ENCODE results near the gene IL13.
A peak's percentile ranks its signal among the peaks of the same experiment; 100 is the strongest.

IL13 gene

DNA sequence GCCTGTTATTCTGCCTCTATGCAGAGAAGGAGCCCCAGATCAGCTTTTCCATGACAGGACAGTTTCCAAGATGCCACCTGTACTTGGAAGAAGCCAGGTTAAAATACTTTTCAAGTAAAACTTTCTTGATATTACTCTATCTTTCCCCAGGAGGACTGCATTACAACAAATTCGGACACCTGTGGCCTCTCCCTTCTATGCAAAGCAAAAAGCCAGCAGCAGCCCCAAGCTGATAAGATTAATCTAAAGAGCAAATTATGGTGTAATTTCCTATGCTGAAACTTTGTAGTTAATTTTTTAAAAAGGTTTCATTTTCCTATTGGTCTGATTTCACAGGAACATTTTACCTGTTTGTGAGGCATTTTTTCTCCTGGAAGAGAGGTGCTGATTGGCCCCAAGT, 15.5 kb downstream of the IL13 start:
- peak; percentile 40 for DNase-seq

DNA sequence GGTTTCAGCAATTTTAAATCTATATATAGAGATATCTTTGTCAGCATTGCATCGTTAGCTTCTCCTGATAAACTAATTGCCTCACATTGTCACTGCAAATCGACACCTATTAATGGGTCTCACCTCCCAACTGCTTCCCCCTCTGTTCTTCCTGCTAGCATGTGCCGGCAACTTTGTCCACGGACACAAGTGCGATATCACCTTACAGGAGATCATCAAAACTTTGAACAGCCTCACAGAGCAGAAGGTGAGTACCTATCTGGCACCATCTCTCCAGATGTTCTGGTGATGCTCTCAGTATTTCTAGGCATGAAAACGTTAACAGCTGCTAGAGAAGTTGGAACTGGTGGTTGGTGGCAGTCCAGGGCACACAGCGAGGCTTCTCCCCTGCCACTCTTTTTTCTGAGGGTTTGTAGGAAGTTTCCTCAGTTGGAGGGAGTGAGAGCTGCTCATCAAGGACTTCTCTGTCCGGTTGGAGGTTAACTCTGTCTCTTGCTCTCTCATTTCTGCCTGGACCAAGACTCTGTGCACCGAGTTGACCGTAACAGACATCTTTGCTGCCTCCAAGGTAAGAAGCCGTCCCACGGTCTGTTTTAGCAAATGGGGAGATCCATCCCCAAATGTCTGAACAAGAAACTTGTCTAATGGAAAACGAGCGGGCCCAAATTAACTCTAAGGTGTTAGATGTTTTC, 16.1 kb downstream of the IL13 start, which contains the start of gene IL4:
IL4 (plus strand) TSS at position 51 of the 692 bp plus-strand sequence; CDS start at position 113, 62 bp downstream.
- DNase-seq: no peak

DNA sequence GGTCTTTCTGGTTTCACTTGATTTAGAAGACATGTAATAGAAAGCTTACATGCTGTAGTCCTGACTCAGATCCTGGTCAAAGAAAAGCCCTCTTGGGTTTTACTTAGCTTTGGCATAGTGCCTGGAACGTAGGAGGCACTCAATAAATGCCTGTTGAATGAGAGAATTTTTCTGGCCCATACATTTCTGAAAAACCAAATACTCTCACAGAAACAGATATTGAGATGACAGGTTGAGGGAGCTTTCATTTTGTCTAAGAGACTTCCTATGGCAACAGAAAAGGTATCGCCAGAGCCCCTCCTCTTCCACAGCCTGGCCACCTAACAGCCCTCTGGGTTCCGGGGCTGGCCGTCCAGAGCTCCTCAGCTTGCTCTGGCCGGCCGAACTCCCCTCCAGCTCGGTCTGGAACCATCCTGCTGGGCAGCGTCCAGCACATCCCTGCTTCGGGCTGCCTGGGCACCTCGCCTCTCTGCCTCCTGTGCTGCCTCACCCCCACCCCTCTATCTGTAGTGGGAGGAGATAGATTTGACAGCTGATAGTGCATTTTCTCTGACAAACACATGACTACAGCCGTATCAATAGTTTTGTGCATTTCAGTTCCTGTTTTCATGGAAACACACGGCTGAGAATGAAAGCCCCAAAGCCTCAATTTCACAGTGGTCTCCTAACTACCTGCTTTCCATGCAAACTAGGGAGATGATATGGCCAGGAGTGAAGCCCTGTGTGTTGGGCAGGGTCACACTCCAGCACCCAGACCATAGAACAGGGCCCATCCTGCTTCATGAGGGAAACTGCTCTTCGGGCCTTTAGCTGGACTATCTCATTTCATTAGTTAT, 16.9 kb downstream of the IL13 start:
- peak; percentile 35 for DNase-seq

DNA sequence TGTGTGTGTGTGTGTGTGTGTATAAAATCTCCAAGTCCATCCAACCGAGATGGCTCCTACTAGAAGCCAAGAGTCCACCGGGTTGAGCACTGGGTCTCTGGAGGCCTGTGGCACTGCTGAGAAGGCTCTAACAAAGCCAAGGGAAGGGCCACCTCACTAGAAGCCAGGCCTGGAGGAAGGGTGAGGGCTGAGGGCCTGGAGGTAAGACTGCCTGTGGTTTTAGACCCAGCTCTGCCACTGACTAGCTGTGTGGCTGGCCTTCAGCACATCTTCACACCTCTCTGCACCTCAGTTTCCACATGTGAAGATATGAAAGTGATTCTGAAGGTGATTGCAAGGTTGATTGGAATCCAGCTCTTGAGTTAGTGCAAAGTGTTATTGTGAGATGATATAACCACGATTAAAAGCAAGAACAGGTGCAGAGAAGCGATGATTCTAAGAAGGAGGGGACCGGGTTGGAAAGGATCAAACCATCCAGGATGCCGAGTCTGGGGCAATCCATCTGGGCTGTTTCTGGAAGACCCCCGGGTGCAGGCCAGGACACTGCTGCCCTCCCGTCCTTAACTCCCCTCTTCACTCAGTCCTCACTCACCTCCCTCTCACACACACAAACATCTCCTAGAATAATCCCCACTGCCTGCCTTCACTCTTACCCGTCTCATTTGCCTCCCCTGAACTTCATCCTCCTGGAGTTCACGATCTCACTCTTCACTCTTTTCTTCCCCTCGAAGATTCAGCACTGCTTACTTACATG, 18.1 kb downstream of the IL13 start:
- no peak for DNase-seq

DNA sequence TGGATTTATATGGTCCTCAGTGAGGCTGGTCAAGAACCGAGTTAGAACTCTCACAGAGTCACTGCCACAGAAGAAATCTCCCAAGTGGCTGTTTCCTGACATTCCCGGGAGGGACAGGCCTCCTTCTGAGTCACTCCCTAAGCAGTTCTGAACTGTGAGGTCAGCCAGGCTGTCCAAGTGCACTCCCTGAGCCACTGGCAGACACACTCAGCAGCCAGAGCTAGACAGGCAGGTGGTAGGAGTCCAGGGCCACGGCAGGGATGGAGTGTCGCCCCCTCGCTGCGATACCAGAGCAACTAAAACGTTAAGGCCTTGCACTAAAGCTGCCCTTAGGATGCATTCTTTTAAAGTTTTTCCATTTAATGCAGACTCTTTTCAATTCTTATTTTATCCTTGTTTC, 19.2 kb downstream of the IL13 start:
- DNase-seq: peak; percentile 9

DNA sequence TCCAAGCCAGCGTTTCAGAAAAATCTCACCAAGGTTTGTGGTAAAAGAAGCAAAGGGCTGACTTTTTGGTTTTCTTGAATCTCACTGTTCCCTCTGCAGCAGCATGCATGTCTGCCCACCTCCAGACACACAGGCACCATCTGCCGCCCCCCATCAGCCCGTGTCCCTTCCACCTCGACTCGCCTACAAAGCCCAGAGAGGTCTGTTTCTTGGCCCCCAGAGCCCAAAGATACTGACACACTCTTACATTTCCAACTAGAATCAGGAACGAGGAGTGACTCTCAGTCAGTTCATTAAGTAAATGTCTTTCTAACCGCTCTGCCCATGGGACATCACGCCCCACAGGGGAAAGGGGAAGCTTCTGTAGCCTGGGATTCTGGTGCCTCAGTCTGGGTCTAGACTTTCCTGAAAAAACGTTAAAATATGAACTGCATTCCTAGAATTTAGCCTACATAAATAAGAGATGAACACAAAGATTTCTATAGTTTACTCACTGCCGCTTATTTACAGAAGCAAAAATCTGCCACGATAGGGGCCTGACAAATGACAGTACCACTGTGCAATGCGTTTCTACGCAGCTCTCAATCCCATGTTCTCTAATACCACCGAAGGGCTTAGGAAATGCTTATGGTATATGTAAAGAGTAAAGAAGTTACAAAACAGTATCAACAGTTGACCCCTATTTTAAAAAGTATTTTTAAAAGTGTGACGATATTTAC, 19.9 kb downstream of the IL13 start:
- DNase-seq: no peak

DNA sequence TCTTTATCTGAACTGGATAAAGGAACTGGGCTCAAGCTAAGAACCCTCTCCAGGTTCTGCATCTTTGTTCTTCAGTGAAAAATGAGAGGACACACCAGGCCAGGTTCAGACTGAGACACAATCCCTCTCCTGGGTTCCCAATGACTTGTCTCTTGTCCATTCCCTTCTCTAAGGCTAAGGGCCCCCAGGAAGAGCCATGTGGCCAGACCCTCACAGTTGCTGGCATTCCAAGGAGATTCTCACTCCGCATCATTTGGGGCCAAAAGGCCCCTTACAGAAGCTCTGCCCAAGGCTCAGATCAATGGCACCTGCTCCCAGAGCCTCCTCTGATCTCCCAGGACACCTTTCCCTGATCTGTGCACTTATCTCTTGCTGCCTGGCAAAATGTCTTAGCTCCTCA, 20.8 kb downstream of the IL13 start:
- no peak for DNase-seq

DNA sequence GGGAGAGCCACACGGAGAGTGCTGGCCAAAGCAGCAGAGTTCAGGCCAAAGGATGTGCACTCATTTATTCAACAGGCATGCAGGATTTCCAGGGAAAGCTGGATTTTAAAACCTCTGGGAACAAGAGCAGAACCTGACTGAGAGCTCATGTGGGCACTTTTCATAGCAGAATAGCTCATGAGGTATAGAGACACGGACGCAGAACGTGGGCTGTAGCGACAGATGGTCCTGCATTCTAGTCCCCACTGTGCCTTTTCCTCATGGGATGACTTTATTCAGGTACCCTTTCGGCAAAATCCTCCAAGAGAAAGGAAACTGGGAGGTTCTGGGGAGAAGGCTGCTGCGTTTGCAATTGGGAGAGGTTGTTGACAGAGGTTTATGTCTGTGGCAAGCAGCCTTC, 21.2 kb downstream of the IL13 start:
- no peak for DNase-seq

DNA sequence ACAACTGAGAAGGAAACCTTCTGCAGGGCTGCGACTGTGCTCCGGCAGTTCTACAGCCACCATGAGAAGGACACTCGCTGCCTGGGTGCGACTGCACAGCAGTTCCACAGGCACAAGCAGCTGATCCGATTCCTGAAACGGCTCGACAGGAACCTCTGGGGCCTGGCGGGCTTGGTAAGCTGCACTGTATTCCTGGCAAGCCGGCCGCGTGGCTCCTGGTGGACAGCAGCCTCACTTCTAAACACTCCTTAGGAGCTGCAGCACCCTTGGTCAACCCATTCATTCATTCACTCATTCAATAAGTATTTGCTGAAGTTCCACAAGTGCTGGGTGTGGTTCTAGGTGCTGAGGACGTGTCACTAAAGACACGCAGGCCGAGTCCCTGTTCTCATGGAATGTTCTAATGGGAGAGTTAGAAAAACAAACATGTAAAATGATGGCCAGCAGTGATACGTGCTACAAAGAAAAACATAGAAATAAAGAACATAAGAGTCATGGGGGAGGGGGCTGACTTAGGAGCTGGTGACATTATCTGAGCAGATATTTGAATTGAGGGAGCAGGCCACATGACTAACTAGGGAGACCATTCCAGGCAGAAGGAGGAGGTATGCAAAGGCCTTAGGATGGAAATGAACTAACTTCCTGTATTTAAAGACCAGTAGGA, 21.9 kb downstream of the IL13 start:
- DNase-seq: no peak

DNA sequence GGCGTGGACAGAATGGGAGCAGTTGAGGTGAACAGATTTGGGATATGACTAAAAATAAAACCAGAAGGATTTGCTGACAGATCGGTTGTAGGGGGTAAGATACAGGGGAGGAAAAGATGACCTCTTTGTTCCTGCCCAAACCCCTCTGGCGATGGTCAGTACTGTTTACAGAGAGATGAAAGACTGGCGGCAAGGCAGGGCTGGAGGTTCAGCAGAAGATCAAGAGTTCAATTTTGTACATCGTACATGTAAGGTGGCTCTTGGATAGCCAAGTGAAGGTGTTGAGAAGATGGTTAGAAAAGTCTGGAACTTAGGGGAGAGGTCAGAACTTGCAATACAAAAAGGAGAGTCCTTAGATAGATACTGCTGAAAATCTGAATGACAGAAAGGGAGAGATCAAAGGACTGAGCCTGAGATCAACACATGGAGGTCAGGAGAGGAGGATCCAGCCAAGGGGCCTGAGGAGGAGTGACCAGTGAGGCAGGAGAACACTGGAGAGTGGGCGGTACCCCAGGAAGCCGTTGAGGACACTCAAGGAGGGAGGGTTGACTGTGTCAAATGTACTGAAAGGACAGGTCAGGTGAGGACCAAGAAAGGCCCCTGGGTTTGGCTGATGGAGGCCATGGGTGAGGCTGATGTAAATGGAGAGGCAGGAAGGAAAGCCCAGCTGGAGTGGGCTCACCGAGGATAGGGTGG, 23.0 kb downstream of the IL13 start:
- DNase-seq: no peak

DNA sequence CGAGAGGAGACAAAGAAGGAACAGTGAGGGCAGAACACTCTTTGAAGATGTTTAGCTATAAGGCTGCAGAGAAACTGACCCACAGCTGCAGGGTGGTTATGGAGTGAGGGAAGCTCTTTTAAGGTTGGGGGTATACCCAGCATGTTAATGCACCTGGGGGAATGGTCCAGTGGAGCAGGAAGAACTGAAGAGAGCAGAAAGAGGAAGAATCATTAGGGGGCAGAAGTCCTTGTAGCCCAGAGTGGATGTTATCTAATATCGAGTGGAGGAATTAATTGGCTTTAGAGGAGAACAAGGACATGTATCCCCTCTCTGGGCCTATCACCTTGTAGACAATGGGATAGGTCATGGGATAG, 23.5 kb downstream of the IL13 start:
- DNase-seq: no peak

DNA sequence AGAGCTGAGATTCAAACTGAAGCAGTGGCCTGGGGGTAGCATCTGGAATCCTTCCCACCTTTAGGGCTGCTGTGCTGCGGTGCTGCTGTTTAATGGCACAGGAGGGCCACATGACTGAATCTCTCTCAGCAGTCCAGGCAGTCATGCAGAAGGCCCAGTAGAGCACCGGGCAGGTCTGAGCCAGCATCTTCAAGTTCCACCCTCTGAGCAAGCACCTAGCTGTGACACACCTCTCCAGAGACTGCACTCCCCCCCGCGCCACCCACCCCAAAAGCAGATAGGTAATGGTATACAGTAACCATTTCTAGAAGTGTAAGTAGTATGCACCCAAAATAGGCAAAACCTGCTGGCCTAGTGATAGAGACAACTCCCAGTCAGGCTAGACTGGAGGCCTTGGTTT, 24.0 kb downstream of the IL13 start:
- DNase-seq: no peak

DNA sequence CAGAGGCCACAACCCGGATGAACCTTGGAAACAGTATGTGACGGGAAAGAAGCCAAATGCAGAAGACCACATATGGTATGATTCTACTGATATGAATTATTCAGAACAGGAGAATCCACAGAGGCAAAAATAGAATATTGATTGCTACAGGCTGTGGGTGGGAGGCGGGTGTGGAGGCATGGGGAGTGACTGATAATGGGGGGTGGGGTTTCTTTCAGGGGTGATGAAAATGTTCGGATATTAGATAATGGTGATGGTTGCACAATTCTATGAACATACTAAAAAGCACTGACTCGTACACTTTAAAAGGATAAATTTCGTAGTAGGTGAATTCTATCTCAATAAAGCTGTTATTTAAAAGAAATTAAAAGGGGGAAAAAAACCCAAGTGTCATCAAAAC, 26.5 kb downstream of the IL13 start:
- peak; percentile 84 for DNase-seq

DNA sequence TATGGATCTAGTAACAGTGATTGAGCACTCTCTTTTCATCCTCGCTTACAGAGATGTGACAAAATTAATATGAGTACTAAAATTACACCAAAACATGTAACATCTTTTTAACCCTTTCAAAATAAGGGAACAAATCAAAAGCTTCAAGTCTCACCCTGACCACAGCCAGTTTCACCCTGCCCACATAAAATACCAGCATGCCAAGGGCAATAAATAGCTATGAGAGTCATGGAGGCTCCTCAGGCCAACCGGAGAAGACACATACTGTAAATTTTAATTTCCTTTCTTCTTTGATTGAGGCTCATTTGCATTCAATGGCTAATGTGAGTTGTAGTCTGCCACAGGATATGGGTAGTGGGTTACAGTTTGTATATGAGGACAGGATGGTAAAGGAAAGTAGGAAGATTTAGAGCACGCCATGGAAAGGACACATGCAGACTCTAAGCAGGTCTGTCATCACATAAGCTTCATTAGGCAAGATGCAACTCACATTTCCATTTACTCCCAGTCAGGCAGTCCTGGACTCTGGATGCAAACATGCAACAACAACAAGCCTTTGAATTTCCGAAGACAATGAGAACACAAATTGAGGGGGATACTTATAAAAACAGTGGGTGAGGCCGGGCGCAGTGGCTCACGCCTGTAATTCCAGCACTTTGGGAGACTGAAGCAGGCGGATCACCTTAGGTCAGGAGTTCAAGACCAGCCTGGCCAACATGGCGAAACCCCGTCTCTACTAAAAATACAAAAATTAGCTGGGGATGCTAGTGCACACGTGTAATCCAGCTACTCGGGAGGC, 27.1 kb downstream of the IL13 start:
- DNase-seq: no peak

DNA sequence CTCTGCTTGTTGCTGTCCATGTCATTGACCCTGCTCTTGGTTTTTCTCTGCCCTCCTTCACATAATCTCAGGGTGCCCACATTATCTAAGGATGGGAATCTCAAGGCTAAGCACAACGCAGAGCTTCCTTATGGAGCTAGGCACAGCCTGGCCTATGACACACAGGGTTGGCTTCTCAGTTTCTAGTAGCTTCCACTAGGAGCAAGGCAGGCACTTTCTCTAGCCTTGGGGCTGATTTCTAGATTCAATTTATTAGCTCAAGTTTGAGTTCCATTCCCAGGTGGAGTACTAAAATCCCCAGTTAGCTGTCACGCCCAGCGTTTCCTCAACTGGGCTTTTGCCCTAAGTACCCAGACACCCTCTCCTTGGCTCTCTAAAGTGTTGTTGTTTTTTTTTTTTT, 28.2 kb downstream of the IL13 start:
- DNase-seq: no peak

DNA sequence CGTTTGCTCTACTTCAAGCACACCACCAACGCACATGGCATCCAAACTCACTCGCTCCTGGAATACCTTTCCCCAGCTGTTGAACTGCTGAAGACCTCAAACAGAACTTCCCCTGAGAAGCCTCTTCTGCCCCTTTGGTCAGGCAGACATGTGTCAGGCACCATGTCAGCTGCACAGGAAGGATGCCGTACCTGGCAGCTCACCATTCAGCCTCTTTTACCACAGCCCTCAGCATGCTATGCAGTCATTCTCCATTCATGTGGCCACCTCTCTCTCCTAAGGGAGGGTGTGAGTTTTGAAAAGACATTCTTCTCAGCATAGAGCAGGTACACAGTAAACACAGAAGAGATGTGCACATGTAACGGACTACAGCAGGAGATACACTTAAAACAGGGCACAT, 30.0 kb downstream of the IL13 start:
- no peak for DNase-seq

DNA sequence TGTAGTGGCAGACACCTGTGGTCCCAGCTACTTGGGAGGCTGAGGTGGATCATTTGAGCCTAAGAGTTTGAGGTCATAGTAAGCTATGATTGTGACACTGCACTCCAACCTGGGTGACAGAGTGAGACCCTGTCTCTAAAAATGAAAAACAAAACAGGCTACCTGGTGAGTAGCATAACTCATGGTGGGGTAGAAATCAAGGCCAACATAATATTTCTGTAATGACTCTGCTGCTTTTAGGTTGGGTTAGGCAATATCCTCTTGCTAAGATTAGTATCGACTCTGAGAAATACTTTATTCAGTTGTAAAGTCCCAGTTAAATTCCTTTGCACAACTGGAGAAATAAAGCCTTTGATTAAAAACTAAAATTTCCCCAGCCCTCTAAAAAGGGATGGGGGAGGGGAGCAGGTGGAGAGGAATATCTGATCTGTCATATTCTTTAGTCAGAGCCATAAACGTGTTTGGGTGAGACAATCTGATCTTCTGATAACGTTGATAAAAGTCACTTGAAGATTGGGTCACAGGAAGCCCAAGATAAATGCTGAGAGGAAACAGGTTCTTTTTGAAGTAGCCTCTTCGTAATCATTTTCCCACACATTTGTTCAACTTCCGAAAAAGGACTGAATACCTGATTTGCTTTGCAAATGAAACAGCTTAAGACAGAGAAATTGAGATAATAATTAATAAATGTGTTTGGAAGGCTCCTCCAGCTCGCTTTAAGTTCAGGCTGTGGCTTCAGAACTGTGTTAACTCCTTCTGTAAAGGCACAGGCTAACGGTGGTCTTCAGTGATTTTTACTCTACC, 30.8 kb downstream of the IL13 start:
- DNase-seq: peak; percentile 41

DNA sequence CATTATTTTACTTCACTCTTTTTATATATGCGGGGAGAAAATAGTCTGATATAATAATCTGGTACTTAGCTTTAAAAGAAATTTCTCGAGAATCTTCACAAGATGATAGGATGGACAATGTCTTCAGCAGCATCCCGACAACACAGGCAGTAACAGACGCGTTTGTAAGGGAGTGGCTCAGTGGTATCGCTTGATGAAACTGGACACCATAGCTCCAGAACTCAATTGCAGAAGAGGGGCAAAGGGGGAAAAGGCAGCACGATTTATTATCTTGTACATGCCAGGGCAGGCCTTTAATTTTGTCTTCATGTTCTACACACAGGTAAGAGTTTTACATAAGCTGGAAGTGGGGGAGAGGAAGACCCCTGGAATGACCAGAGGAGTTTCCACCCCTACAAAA, 31.5 kb downstream of the IL13 start:
- no peak for DNase-seq

DNA sequence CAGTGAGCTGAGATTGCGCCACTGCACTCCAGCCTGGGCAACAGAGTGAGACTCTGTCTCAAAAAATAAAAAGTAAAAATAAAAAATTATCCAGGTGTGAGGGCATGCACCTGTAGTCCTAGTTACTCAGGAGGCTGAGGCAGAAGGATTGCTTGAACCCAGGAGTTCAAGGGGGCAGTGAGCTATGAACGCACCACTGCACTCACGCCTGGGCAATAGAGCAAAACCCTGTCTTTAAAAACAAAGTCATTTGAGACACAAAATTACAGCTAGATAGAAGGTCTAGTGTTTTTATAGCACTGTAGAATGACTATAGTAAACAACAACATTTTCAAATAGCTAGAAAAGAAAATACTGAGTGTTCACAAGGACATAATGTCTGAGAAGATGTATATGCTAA, 32.2 kb downstream of the IL13 start:
- no peak for DNase-seq
